Neural cell (in vitro differentiated cells): Measurements from ENCODE around the gene TACC2. TPM values are rescaled to one million over a fixed set of nuclear protein-coding genes. Genes with fewer than 3 reads are reported as not detected.
"Not testable (repeated sequence)": the region's sequence is repeated elsewhere in the genome, so short reads cannot be mapped to it uniquely, and the experiment has no call there.

ENCODE experiments used
- H2AFZ ChIP-seq: fragments of 200-600, 300-800 bp; sonication (generic), shearing (Covaris generic); 2 replicates; pipeline ENCODE4 v1.6.0; 2014; ENCODE audit warnings: low read depth, mild to moderate bottlenecking, antibody characterized with exemption, low read length, moderate library complexity
- H3F3A ChIP-seq: fragments of 200-600 bp; shearing (Covaris generic); 2 replicates; pipeline ENCODE4 v1.6.1; 2016; ENCODE audit warnings: mild to moderate bottlenecking, moderate library complexity, mixed read lengths, antibody characterized with exemption, low read length; ENCODE audit not compliant: insufficient read depth, poor library complexity, severe bottlenecking
- H3K27ac ChIP-seq: fragments of 200-600, 300-800 bp; sonication (generic), shearing (Covaris generic); 2 replicates; pipeline ENCODE4 v1.5.1; 2014; ENCODE audit warnings: mild to moderate bottlenecking, low read length, moderate library complexity
- H3K27me3 ChIP-seq: fragments of 300-800, 200-600 bp; sonication (generic), shearing (Covaris generic); 2 replicates; pipeline ENCODE4 v1.6.0; 2014; ENCODE audit warnings: mild to moderate bottlenecking, low read depth, low read length, moderate library complexity; ENCODE audit not compliant: insufficient read depth
- H3K36me3 ChIP-seq: fragments of 300-800, 200-600 bp; sonication (generic), shearing (Covaris generic); 2 replicates; pipeline ENCODE4 v1.5.1; 2014; ENCODE audit warnings: mild to moderate bottlenecking, antibody characterized with exemption, low read length, moderate library complexity; ENCODE audit not compliant: insufficient read depth
- H3K4me2 ChIP-seq: fragments of 300-800, 200-600 bp; sonication (generic), shearing (Covaris generic); 2 replicates; pipeline ENCODE4 v1.6.0; 2014; ENCODE audit warnings: mild to moderate bottlenecking, low read length
- H3K4me3 ChIP-seq: fragments of 300-800, 200-600 bp; sonication (generic), shearing (Covaris generic); 2 replicates; pipeline ENCODE4 v1.5.1; 2014; ENCODE audit warnings: mild to moderate bottlenecking, low read length, moderate library complexity
- H3K79me2 ChIP-seq: fragments of 200-600 bp; shearing (Covaris generic); replicated peaks from 2 replicates; pipeline ENCODE4 v1.6.0; 2014; ENCODE audit warnings: mild to moderate bottlenecking, low read length, moderate library complexity; ENCODE audit not compliant: insufficient read depth
- H3K9ac ChIP-seq: fragments of 300-800, 200-600 bp; sonication (generic), shearing (Covaris generic); 2 replicates; pipeline ENCODE4 v1.6.1; 2016; ENCODE audit warnings: mild to moderate bottlenecking, low read length, mixed read lengths
- H3K9me2 ChIP-seq: fragments of 200-600 bp; shearing (Covaris generic); 2 replicates; pipeline ENCODE4 v1.6.1; 2016; ENCODE audit warnings: mild to moderate bottlenecking, low read length, mixed read lengths; ENCODE audit not compliant: insufficient read depth
- H3K9me3 ChIP-seq: fragments of 200-600, 300-800 bp; sonication (generic), shearing (Covaris generic); 2 replicates; pipeline ENCODE4 v1.6.1; 2016; ENCODE audit warnings: mild to moderate bottlenecking, mixed run types, low read length, moderate library complexity, mixed read lengths
- H4K20me1 ChIP-seq: fragments of 200-600 bp; shearing (Covaris generic); 2 replicates; pipeline ENCODE4 v1.6.1; 2016; ENCODE audit warnings: mild to moderate bottlenecking, mixed run types; ENCODE audit not compliant: insufficient read depth
- EP300 ChIP-seq: fragments of 450-650 bp; conservative IDR thresholded peaks from 2 replicates; pipeline ENCODE4 v1.6.1; 2014; ENCODE audit warnings: antibody characterized with exemption, mild to moderate bottlenecking, moderate library complexity; ENCODE audit not compliant: poor library complexity, severe bottlenecking
- EZH2 ChIP-seq: fragments of 200-600, 300-800 bp; shearing (Covaris generic), sonication (generic); IDR thresholded peaks from 2 replicates; pipeline ENCODE4 v1.6.1; 2014; ENCODE audit warnings: antibody characterized with exemption, low read length, borderline replicate concordance, mild to moderate bottlenecking; ENCODE audit not compliant: insufficient read depth, poor library complexity, severe bottlenecking
- MXI1 ChIP-seq: fragments of 450-650 bp; conservative IDR thresholded peaks from 2 replicates; pipeline ENCODE4 v1.6.1; 2014; ENCODE audit warnings: antibody characterized with exemption, mild to moderate bottlenecking; ENCODE audit not compliant: poor library complexity, severe bottlenecking
- POLR2AphosphoS5 ChIP-seq: IDR thresholded peaks from 2 replicates; pipeline ENCODE4 v1.6.1; 2012
- RAD21 ChIP-seq: fragments of 450-650 bp; conservative IDR thresholded peaks from 2 replicates; pipeline ENCODE4 v1.6.1; 2014; ENCODE audit warnings: antibody characterized with exemption, mild to moderate bottlenecking, moderate library complexity
- REST ChIP-seq: IDR thresholded peaks from 2 replicates; pipeline ENCODE4 v1.6.1; 2012; ENCODE audit warnings: borderline replicate concordance
- SMC3 ChIP-seq: fragments of 450-650 bp; conservative IDR thresholded peaks from 2 replicates; pipeline ENCODE4 v1.6.1; 2014; ENCODE audit warnings: antibody characterized with exemption, mild to moderate bottlenecking, moderate library complexity; ENCODE audit not compliant: poor library complexity
- TAF1 ChIP-seq: IDR thresholded peaks from 2 replicates; pipeline ENCODE4 v1.6.1; 2012; ENCODE audit warnings: low read depth
- polyA plus RNA-seq: library from polyadenylated mRNA; depleted of rRNA; stranded (reverse); fragments of >200 nt; gene quantifications from 2 replicates; pipeline ENCODE4 v1.2.3, GENCODE V29; 2014
- TF ChIP-seq, protein P1 (sequence below): fragments of 450-650 bp; IDR thresholded peaks from 2 replicates; pipeline ENCODE4 v1.5.1; 2014; ENCODE audit warnings: antibody characterized with exemption, mild to moderate bottlenecking, moderate library complexity; ENCODE audit not compliant: poor library complexity, severe bottlenecking

The TACC2 gene
- polyA plus RNA-seq, 1 donor from 2014 or later = 17.6 TPM

GRCh38 chr10:122103592-122103991, 114.6 kb downstream of the TACC2 start:
- no peak overlapping the region for H3K4me2 ChIP-seq
- no peak overlapping the region for H3K4me3 ChIP-seq
- TF ChIP-seq POLR2AphosphoS5 (no peak), REST (no peak), RAD21 (no peak), TAF1 (no peak)
- no peaks in the 10 kb centered on the region for H3K36me3 ChIP-seq
- H3K9ac ChIP-seq = no peak overlapping the region
- H3F3A ChIP-seq = no peaks in the 10 kb centered on the region
- H3K27ac ChIP-seq = no peak overlapping the region
- H3K9me2 ChIP-seq = no peaks in the 10 kb centered on the region
- H4K20me1 ChIP-seq = no peaks in the 10 kb centered on the region
- H3K79me2 ChIP-seq = no peaks in the 10 kb centered on the region
- H2AFZ ChIP-seq = no peak overlapping the region
- H3K27me3 ChIP-seq = no peaks in the 10 kb centered on the region
- H3K9me3 ChIP-seq = no peaks in the 10 kb centered on the region

GRCh38 chr10:122108786-122109185, 119.8 kb downstream of the TACC2 start:
- not testable (repeated sequence) for H3F3A ChIP-seq, H3K9ac ChIP-seq, H3K36me3 ChIP-seq, H3K9me2 ChIP-seq, H3K4me2 ChIP-seq, H3K4me3 ChIP-seq, H3K27ac ChIP-seq, H2AFZ ChIP-seq, H3K79me2 ChIP-seq, H3K9me3 ChIP-seq, H4K20me1 ChIP-seq
- peaks cover 22% of the 10 kb centered on the region for H3K27me3 ChIP-seq

DNA sequence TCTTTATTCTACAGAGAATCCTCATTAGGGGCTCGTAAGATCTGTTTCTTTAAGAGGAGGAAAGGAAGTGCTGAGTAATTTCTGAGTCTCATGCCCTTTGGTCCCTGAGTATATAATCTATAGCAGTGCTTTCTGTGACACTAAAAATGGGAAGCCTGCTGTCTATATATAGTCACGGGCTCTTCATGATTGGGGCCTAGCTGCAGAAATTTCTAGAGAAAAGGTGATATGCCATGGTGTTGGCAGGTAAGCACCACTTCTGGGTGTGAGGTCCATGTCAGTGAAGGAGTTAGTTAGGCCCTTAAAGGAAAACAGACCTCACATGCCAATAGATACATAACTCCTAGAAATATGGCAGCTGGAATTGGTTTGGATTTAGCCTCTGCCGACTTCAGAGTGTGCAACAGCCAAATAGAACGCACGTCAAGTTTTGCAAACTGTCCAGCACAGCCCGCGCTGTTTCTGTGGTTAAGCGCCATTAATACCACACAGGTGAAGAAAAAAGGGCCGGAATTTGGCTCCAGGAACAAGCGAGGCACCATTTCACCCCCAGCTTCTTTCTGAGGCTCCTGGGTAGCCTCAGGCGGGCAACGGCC, 123.2 kb downstream of the TACC2 start:
- H3K9me3 ChIP-seq = peaks cover 7% of the 10 kb centered on the region
- no peak overlapping the region for H2AFZ ChIP-seq
- TF ChIP-seq REST = no peak
- no peak for TF ChIP-seq TAF1
- TF ChIP-seq, protein P1, sequence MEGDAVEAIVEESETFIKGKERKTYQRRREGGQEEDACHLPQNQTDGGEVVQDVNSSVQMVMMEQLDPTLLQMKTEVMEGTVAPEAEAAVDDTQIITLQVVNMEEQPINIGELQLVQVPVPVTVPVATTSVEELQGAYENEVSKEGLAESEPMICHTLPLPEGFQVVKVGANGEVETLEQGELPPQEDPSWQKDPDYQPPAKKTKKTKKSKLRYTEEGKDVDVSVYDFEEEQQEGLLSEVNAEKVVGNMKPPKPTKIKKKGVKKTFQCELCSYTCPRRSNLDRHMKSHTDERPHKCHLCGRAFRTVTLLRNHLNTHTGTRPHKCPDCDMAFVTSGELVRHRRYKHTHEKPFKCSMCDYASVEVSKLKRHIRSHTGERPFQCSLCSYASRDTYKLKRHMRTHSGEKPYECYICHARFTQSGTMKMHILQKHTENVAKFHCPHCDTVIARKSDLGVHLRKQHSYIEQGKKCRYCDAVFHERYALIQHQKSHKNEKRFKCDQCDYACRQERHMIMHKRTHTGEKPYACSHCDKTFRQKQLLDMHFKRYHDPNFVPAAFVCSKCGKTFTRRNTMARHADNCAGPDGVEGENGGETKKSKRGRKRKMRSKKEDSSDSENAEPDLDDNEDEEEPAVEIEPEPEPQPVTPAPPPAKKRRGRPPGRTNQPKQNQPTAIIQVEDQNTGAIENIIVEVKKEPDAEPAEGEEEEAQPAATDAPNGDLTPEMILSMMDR = no peak
- no peak for TF ChIP-seq EZH2
- TF ChIP-seq POLR2AphosphoS5 = no peak
- TF ChIP-seq MXI1 = no peak
- no peak for TF ChIP-seq SMC3
- no peak for TF ChIP-seq EP300
- TF ChIP-seq RAD21 = no peak
- no peaks in the 10 kb centered on the region for H4K20me1 ChIP-seq
- H3F3A ChIP-seq = no peaks in the 10 kb centered on the region
- H3K27ac ChIP-seq = no peak overlapping the region
- H3K27me3 ChIP-seq = peaks cover 33% of the 10 kb centered on the region
- H3K4me3 ChIP-seq = peak overlapping the region; percentile 70
- H3K4me2 ChIP-seq = no peak overlapping the region
- no peaks in the 10 kb centered on the region for H3K9me2 ChIP-seq
- no peaks in the 10 kb centered on the region for H3K36me3 ChIP-seq
- no peak overlapping the region for H3K9ac ChIP-seq
- H3K79me2 ChIP-seq = no peaks in the 10 kb centered on the region
